ENCODE results near the gene ADAMTS18.

- TF ChIP-seq CTCF (IDR thresholded peaks at IDR 0.05) (no peak), POLR2A (IDR thresholded peaks at IDR 0.05) (no peak)
These were observed 9.8 kb downstream of the ADAMTS18 start for GRCh38 chr16:77424871-77425604.
